Measurements from ENCODE around the gene LRRC7.
"Not testable (repeated sequence)": the region's sequence is repeated elsewhere in the genome, so short reads cannot be mapped to it uniquely, and the experiment has no call there.

The LRRC7 gene

DNA sequence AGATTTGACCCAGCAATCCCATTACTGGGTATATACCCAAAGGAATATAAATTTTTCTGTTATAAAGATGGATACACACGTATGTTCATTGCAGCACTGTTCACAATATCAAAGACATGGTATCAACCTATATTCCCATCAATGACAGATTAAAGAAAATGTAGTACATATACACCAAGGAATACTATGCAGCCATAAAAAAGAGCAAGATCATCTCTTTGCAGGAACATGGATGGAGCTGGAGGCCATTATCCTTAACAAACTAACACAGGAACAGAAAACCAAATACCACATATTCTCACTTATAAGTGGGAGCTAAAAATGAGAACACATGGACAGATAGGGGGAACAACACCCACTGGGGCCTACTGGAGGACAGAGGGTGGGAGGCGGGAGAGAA, 394.7 kb downstream of the LRRC7 start:
- not testable (repeated sequence) for DNase-seq (ENCODE audit: low read depth, low spot score)

DNA sequence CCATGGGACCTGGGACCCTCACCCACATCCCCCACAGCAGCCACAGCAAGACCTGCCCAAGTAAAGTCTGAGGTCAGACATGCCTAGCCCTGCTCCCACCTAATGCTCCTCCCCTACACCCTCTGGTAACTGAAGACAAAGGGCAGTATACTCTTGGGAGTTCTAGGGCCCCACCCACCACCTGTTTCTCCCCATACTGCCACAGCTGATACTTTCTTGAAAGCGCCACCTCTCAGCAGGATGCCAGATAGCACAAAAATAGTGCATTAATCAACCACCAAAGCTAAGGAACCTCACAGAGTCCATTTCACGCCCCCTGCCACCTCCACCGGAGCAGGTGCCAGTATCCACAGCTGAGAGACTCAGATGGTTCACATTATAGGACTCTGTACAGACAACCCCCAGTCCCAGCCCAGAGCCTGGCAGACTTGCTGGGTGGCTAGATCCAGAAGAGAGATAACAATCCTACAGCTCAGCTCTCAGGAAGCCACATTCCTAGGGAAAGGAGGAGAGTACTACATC, 399.6 kb downstream of the LRRC7 start:
- no peak for DNase-seq (ENCODE audit: low read depth, low spot score)

DNA sequence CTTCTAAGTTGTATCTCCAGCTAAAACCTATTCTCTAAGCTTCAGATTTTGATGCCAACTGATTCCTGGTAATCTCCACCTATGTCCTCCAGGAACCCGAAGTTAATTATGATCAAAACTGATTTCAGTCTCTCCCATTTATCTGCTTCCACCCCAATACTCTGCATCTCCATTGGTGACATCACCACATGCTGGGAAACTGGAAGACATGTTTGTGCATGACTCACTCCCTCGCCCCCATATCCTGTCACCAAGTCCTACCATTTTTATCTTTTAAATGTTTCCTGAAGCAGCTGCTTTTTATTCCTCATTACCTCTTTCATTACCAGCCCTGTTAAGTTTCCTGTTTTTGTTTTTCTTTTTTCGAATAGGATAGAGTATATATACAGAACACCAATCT, 409.2 kb downstream of the LRRC7 start:
- DNase-seq (ENCODE audit: low read depth, low spot score), result no peak

- no peak for DNase-seq (ENCODE audit: low read depth, low spot score)
Measured at GRCh38 chr1:69982992-69983391, 415.3 kb downstream of the LRRC7 start.

- DNase-seq (ENCODE audit: low read depth, low spot score), result no peak
Measured at GRCh38 chr1:69985376-69985775, 417.7 kb downstream of the LRRC7 start.

DNA sequence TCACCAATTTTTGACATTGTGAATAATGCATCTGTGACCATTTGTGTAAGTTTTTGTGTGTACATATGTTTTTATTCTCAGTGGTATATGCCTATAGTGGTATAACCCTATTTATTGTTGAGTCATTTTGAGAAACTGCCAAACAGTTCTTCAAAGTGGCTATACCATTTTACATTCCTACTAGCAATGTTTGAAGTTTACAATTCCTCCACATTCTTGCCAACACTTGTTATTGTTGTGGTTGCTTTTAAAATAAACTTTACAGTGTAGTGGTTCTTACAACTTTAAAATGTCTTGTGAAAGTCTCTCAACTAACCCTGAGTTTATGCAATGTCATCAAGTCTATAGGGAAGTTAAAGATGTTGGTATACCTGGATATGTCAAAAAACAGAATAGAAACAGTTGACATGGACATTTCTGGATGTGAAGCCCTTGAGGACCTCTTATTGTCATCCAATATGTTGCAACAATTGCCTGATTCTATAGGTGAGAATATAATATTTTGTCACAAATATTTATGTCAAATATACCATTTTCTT, 418.2 kb downstream of the LRRC7 start:
- no peak for DNase-seq (ENCODE audit: low read depth, low spot score)

DNA sequence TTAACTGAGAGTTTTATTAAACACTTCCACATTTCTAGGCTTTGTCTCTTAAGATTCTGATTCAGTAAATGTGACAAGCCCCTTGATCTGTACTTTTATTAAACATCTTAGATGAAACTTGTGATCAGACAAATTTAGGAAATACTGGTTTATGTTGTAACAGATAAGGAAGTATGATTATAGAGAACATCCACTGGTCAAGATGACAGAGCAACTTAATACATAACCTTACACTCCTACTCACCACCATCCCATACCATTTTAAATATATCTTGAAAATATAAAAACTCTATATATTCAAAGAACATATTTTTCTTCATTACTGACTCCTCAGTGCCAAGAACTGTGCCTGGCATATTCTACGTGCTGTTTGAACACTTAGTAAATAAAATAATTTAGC, 420.2 kb downstream of the LRRC7 start:
- no peak for DNase-seq (ENCODE audit: low read depth, low spot score)

DNA sequence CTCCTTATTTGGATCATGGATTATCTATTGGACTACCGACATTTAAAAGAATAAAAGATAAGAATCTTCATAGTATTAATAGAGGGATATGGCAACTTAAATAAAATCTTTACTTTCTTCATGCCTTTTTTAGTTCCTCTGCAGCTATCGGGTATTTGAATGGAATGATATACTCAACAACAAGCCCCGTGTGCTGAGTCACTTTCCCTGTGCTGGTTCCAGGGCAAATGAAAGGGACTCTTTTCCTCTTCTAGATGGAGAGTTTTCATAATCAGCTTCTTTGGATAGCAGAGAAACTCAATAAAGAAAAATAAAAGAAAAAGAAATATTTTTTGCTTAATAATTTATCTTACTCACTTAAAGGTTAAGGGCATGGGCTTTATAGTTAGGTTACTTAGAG, 423.9 kb downstream of the LRRC7 start:
- DNase-seq (ENCODE audit: low read depth, low spot score), result no peak

DNA sequence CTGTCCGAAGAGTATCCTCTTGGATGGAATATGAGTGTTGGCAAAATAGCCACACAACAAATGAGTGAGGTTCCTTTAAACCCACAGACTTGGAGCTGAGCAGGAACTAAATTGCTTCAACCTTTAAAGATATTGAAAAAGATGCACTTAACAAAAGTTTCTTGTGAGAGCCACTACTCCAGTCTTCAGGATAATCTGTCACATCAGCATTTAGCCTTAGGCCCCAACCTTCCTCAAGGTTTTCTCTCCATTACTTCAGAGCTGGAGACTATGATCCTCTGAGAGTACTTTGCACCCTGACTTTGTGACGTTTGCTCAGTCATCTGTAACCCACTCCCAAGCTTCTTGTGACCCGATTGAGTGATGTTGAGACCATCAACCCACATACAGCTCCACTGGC, 424.9 kb downstream of the LRRC7 start:
- no peak for DNase-seq (ENCODE audit: low read depth, low spot score)

- no peak for DNase-seq (ENCODE audit: low read depth, low spot score)
Measured at GRCh38 chr1:69993810-69994209, 426.1 kb downstream of the LRRC7 start.

GRCh38 chr1:69994241-69994640, 426.5 kb downstream of the LRRC7 start:
- no peak for DNase-seq (ENCODE audit: low read depth, low spot score)

- no peak for DNase-seq (ENCODE audit: low read depth, low spot score)
Measured at GRCh38 chr1:69998847-69999246, 431.1 kb downstream of the LRRC7 start.

- no peak for DNase-seq (ENCODE audit: low read depth, low spot score)
Measured at GRCh38 chr1:70003211-70003908, 435.6 kb downstream of the LRRC7 start.

DNA sequence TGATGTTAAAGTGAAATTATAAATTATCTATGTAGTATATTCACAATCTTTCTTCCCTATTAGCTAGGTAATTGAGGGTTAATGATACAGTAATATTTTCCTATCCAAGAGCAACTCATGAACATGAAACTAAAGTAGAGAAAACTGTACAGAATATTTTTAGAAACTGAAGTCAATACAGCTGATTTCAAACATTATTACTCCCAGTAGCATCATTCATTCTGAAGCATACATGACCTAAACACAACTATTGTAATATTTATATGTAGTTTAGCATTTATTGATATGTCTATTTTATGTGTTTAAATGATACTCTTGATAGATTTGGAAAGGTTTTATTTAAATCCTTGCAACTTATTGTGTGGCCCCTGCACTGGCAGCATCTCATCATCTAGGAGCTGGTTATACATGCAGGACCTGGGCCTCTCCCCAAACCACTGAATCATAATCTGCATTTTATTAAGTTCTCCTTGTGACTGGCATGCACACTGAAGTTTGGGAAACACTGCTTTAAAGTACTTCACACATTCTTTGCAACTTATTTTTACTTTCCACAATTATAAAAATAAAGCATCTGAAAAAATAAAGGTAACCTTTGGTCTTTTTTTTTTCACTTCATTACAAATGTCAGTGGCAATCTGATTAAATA, 437.8 kb downstream of the LRRC7 start:
- no peak for DNase-seq (ENCODE audit: low read depth, low spot score)

- no peak for DNase-seq (ENCODE audit: low read depth, low spot score)
Measured at GRCh38 chr1:70008660-70009059, 440.9 kb downstream of the LRRC7 start.

- DNase-seq (ENCODE audit: low read depth, low spot score), result no peak
Measured at GRCh38 chr1:70017770-70018169, 450.0 kb downstream of the LRRC7 start.

GRCh38 chr1:70024272-70024671, 456.6 kb downstream of the LRRC7 start:
- no peak for DNase-seq (ENCODE audit: low read depth, low spot score)

GRCh38 chr1:70025052-70025451, 457.3 kb downstream of the LRRC7 start:
- no peak for DNase-seq (ENCODE audit: low read depth, low spot score)

GRCh38 chr1:70025846-70026245, 458.1 kb downstream of the LRRC7 start:
- no peak for DNase-seq (ENCODE audit: low read depth, low spot score)

- DNase-seq (ENCODE audit: low read depth, low spot score), result no peak
Measured at GRCh38 chr1:70033266-70033873, 465.6 kb downstream of the LRRC7 start.

- DNase-seq (ENCODE audit: low read depth, low spot score), result no peak
Measured at GRCh38 chr1:70033936-70034335, 466.2 kb downstream of the LRRC7 start.

DNA sequence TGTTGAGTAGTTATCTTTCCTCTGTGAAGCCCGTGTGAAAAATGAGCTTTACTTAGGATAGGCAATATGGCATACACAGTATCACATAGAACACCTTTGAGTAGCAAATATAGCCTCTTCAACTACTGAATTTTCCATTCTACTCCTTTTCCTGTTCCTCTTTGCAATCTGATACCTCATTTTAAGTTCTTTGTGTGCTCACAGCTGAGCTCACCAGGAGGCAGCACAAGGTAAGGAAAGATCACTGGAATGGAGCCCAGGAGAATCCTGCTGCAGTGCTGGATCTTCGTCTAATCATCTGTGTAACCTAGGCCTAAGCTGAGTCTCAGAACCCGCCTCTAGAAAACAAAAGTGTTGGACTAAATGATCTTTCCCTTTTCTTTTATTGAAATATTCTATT, 466.7 kb downstream of the LRRC7 start:
- peak; percentile 63 for DNase-seq (ENCODE audit: low read depth, low spot score)

DNA sequence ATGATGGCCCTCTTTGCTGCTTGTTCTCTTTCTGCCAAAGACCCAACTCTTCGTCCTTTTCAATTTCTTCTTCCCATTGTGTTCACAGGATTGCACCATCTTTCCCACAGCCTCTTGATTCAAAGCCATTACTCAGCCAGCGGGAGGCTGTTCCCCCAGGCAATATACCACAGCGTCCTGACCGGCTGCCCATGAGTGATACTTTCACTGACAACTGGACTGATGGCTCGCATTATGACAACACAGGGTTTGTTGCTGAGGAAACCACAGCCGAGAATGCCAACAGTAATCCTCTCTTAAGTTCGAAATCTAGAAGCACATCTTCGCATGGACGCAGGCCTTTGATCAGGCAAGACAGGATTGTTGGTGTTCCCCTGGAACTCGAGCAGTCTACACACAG, 470.3 kb downstream of the LRRC7 start:
- DNase-seq (ENCODE audit: low read depth, low spot score), result no peak

All from iPS DF 19.7 (cell line).